Subcutaneous adipose tissue (tissue), 4 donors: ENCODE results near the gene PRRC2A. TPM values are rescaled to one million over a fixed set of nuclear protein-coding genes. Genes with fewer than 3 reads are reported as not detected.

Source experiments
- CTCF ChIP-seq: fragments of 450-650 bp; IDR thresholded peaks from one replicate; pipeline ENCODE4 v1.5.1; 2016; ENCODE audit warnings: low read depth, mild to moderate bottlenecking, control low read depth, antibody characterized with exemption, moderate library complexity
- total RNA-seq, 4 donors: library from RNA; depleted of rRNA; stranded (reverse); fragments of >200 nt; gene quantifications; one replicate each; pipeline ENCODE4 v1.1.0, GENCODE V29; 2016

The PRRC2A gene
- total RNA-seq, 4 donors from 2014 or later, result 36.0 to 79.5 (median 46.5) TPM

- TF ChIP-seq CTCF, result no peak
Observed at GRCh38 chr6:31631209-31631608, 10.7 kb downstream of the PRRC2A start.

GRCh38 chr6:31631681-31632278, 11.3 kb downstream of the PRRC2A start:
- TF ChIP-seq CTCF, result no peak

- TF ChIP-seq CTCF, result no peak
Observed at GRCh38 chr6:31632279-31632946, 11.9 kb downstream of the PRRC2A start.

- TF ChIP-seq CTCF, result no peak
Observed at GRCh38 chr6:31633447-31633846, 12.9 kb downstream of the PRRC2A start.

GRCh38 chr6:31634131-31634530, 13.6 kb downstream of the PRRC2A start:
- TF ChIP-seq CTCF, result no peak

- no peak for TF ChIP-seq CTCF
Observed at GRCh38 chr6:31634969-31635575, 14.6 kb downstream of the PRRC2A start.
